Smooth muscle cell (in vitro differentiated cells): Measurements from ENCODE around the gene SLC38A1. TPM values are rescaled to one million over a fixed set of nuclear protein-coding genes. Genes with fewer than 3 reads are reported as not detected.

Source experiments
- DNase-seq: peaks from one replicate; lab custom pipeline; 2025; ENCODE audit not compliant: unreplicated experiment; lab: John Stamatoyannopoulos, UW
- H2AFZ ChIP-seq: fragments of 200-600 bp; sonication (generic); 2 replicates; pipeline ENCODE4 v1.6.0; 2016; ENCODE audit warnings: antibody characterized with exemption, low read depth, mild to moderate bottlenecking
- H3F3A ChIP-seq: fragments of 200-600 bp; sonication (generic); 2 replicates; pipeline ENCODE4 v1.6.0; 2017; ENCODE audit warnings: antibody characterized with exemption, low read depth
- H3K27ac ChIP-seq: fragments of 200-600 bp; sonication (generic); 2 replicates; pipeline ENCODE4 v1.5.1; 2016; ENCODE audit warnings: low read depth, mild to moderate bottlenecking
- H3K27me3 ChIP-seq: fragments of 200-600 bp; sonication (generic); 2 replicates; pipeline ENCODE4 v1.6.1; 2016; ENCODE audit warnings: low read depth, mild to moderate bottlenecking
- H3K36me3 ChIP-seq: fragments of 200-600 bp; sonication (generic); 2 replicates; pipeline ENCODE4 v1.5.1; 2016; ENCODE audit warnings: low read depth
- H3K4me1 ChIP-seq: fragments of 200-600 bp; sonication (generic); 2 replicates; pipeline ENCODE4 v1.5.1; 2016; ENCODE audit warnings: low read depth
- H3K4me2 ChIP-seq: fragments of 200-600 bp; sonication (generic); 2 replicates; pipeline ENCODE4 v1.6.0; 2016; ENCODE audit warnings: mild to moderate bottlenecking
- H3K4me3 ChIP-seq: fragments of 200-600 bp; sonication (generic); 2 replicates; pipeline ENCODE4 v1.5.1; 2016; ENCODE audit warnings: mild to moderate bottlenecking
- H3K79me2 ChIP-seq: fragments of 200-600 bp; sonication (generic); 2 replicates; pipeline ENCODE4 v1.6.0; 2016; ENCODE audit warnings: low read depth, mild to moderate bottlenecking
- H3K9ac ChIP-seq: fragments of 200-600 bp; sonication (generic); 2 replicates; pipeline ENCODE4 v1.6.0; 2016; ENCODE audit warnings: low read depth
- H3K9me3 ChIP-seq: fragments of 200-600 bp; sonication (generic); replicated peaks from 2 replicates; pipeline ENCODE4 v1.5.1; 2016; ENCODE audit warnings: low read depth
- H4K20me1 ChIP-seq: fragments of 200-600 bp; sonication (generic); 2 replicates; pipeline ENCODE4 v1.6.0; 2016; ENCODE audit warnings: low read depth
- CTCF ChIP-seq: fragments of 200-600 bp; sonication (generic); IDR thresholded peaks from 2 replicates; pipeline ENCODE4 v1.5.1; 2017; ENCODE audit warnings: borderline replicate concordance, mild to moderate bottlenecking, antibody characterized with exemption; ENCODE audit not compliant: insufficient read depth, poor library complexity, severe bottlenecking
- WGBS: methylation state at CpG from one replicate; pipeline ENCODE4 v1.1.7; 2016; ENCODE audit warnings: low lambda C conversion rate; 5-methylcytosine and 5-hydroxymethylcytosine counted together
- polyA plus RNA-seq: library from polyadenylated mRNA; unstranded; fragments of >200 nt; fragmentation: Nextera tagmentation; extraction: Ambion mirVana; gene quantifications from 2 replicates; pipeline ENCODE4 v1.2.1, GENCODE V29; 2016
- total RNA-seq: library from RNA; depleted of rRNA; stranded (reverse); fragments of >200 nt; gene quantifications from 2 replicates; pipeline ENCODE4 v1.2.3, GENCODE V29; 2014

Gene SLC38A1
- total and polyA plus RNA-seq, 2 experiments from 2014 or later, result 23.5 to 85.8 TPM

- Histone ChIP-seq H2AFZ (no peak overlapping the region), H3K27ac (peak overlapping the region; percentile 91), H3K4me2 (no peak overlapping the region), H3K79me2 (peaks cover 96% of the 10 kb centered on the region), H3K36me3 (no peaks in the 10 kb centered on the region), H3K27me3 (no peaks in the 10 kb centered on the region), H3F3A (peaks cover 11% of the 10 kb centered on the region), H3K4me3 (no peak overlapping the region), H3K9ac (no peak overlapping the region), H3K4me1 (peaks cover 48% of the 10 kb centered on the region), H4K20me1 (peaks cover 42% of the 10 kb centered on the region), H3K9me3 (no peaks in the 10 kb centered on the region)
- no peak for DNase-seq
- no peak for TF ChIP-seq CTCF
- WGBS, result 83% methylated on average over 1 of the region's 1 CpG
Measured at GRCh38 chr12:46259713-46260112, 9.1 kb downstream of the SLC38A1 start.

- Histone ChIP-seq H3K79me2 (peaks cover 94% of the 10 kb centered on the region), H3K36me3 (no peaks in the 10 kb centered on the region), H3K4me3 (no peak overlapping the region), H2AFZ (no peak overlapping the region), H3K27me3 (no peaks in the 10 kb centered on the region), H3K4me2 (no peak overlapping the region), H3K27ac (no peak overlapping the region), H4K20me1 (peaks cover 39% of the 10 kb centered on the region), H3K9ac (no peak overlapping the region), H3K9me3 (no peaks in the 10 kb centered on the region), H3F3A (peaks cover 11% of the 10 kb centered on the region), H3K4me1 (peaks cover 41% of the 10 kb centered on the region)
- DNase-seq, result no peak
- TF ChIP-seq CTCF, result no peak
- WGBS, result 90% methylated on average over 4 of the region's 4 CpGs
Measured at GRCh38 chr12:46259071-46259470, 9.8 kb downstream of the SLC38A1 start.

DNA sequence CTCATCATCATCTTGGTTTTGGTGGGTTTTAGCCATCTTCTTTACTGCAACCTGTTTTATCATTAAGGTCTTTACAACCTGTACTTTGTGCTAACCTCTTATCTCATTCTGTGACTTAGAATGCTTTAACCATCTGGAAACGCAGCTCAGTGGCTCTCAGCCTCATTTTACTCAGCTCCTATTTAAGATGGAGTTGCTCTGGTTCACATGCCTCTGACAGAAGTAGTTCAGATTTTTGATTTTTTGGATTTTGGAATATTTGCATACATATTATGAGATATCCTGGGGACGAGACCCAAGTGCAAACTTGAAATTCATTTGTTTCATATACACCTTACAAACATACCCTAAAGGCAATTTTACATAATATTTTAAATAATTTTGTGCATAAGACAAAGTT, 10.7 kb downstream of the SLC38A1 start:
- Histone ChIP-seq H3K27me3 (no peaks in the 10 kb centered on the region), H3K36me3 (no peaks in the 10 kb centered on the region), H2AFZ (no peak overlapping the region), H3K9ac (no peak overlapping the region), H3K9me3 (no peaks in the 10 kb centered on the region), H3K79me2 (peaks cover 87% of the 10 kb centered on the region), H3K4me2 (no peak overlapping the region), H3F3A (peaks cover 11% of the 10 kb centered on the region), H3K27ac (no peak overlapping the region), H3K4me3 (no peak overlapping the region), H4K20me1 (peaks cover 31% of the 10 kb centered on the region), H3K4me1 (peaks cover 32% of the 10 kb centered on the region)
- 77% methylated on average over 2 of the region's 2 CpGs for WGBS
- no peak for DNase-seq
- no peak for TF ChIP-seq CTCF

GRCh38 chr12:46256942-46257341, 11.9 kb downstream of the SLC38A1 start:
- Histone ChIP-seq H3K9me3 (no peaks in the 10 kb centered on the region), H3K4me1 (peaks cover 20% of the 10 kb centered on the region), H3K9ac (no peak overlapping the region), H2AFZ (no peak overlapping the region), H3F3A (peaks cover 11% of the 10 kb centered on the region), H3K4me3 (no peak overlapping the region), H3K27me3 (no peaks in the 10 kb centered on the region), H3K27ac (peak overlapping the region; percentile 29), H3K79me2 (peaks cover 87% of the 10 kb centered on the region), H4K20me1 (peaks cover 27% of the 10 kb centered on the region), H3K36me3 (no peaks in the 10 kb centered on the region), H3K4me2 (no peak overlapping the region)
- no peak for DNase-seq
- TF ChIP-seq CTCF, result no peak
- WGBS, result 54% methylated on average over 3 of the region's 3 CpGs
